Activated naive CD4-positive, alpha-beta T cell treated with anti-CD3 and anti-CD28 coated beads for 36 hours (primary cell): ENCODE data around the gene PROSER3. TPM values are rescaled to one million over a fixed set of nuclear protein-coding genes. Genes with fewer than 3 reads are reported as not detected.

Source experiments
- CTCF ChIA-PET: fragments of 350-600 bp; sonication (Branson Sonifier 250); formaldehyde crosslinking; loops from one replicate; lab custom pipeline; 2021; ENCODE audit warnings: antibody characterized with exemption; lab: Charles Lee
- DNase-seq: peaks from one replicate; pipeline ENCODE4 v3.0.0-alpha.2; 2020
- H3K27ac Mint-ChIP-seq: one replicate; pipeline ENCODE4 v1.8.0; 2021; ENCODE audit warnings: mild to moderate bottlenecking, mixed read lengths
- H3K27me3 Mint-ChIP-seq: one replicate; pipeline ENCODE4 v1.8.0; 2021; ENCODE audit warnings: low read depth, mixed read lengths
- H3K36me3 Mint-ChIP-seq: one replicate; pipeline ENCODE4 v1.8.0; 2021; ENCODE audit warnings: low read depth, mixed read lengths
- H3K4me1 Mint-ChIP-seq: one replicate; pipeline ENCODE4 v1.8.0; 2021; ENCODE audit warnings: low read depth, mixed read lengths
- H3K4me3 Mint-ChIP-seq: one replicate; pipeline ENCODE4 v1.8.0; 2021; ENCODE audit warnings: mild to moderate bottlenecking, moderate library complexity, mixed read lengths
- H3K9me3 Mint-ChIP-seq: one replicate; pipeline ENCODE4 v1.8.0; 2021; ENCODE audit warnings: mixed read lengths
- intact Hi-C: fragments of 100-400 bp; cut with micrococcal nuclease; formaldehyde crosslinking; loops from one replicate; pipeline ENCODE4 v1.15.1; 2023
- total RNA-seq, 2 experiments: library from RNA; stranded (reverse); gene quantifications; one replicate each; pipeline ENCODE4 v1.2.3, GENCODE V29; 2021

Gene PROSER3
- total RNA-seq, 2 experiments from 2014 or later, result 45.3 to 47.4 TPM

- Mint-ChIP-seq H3K4me1 (peaks cover 6% of the 10 kb centered on the region), H3K27ac (no peak overlapping the region), H3K4me3 (no peak overlapping the region), H3K36me3 (no peaks in the 10 kb centered on the region), H3K9me3 (no peaks in the 10 kb centered on the region), H3K27me3 (peaks cover 28% of the 10 kb centered on the region)
- intact Hi-C loops, result no loop called here
- CTCF ChIA-PET, result interaction anchor here (1.0 to 1.6 kb wide), 2 partner anchors 22 to 103 kb away, joined by 3 to 6 read pairs; no protein-coding TSS in a partner anchor
- DNase-seq, result no peak
Observed at GRCh38 chr19:35797663-35798062, 39.7 kb downstream of the PROSER3 start.

GRCh38 chr19:35801828-35802227 lies 43.9 kb downstream of the PROSER3 start:
- H3K9me3 Mint-ChIP-seq, result no peaks in the 10 kb centered on the region
- H3K27me3 Mint-ChIP-seq, result peaks cover 16% of the 10 kb centered on the region
- intact Hi-C loops, result no loop called here
- no peak overlapping the region for H3K27ac Mint-ChIP-seq
- H3K4me3 Mint-ChIP-seq, result no peak overlapping the region
- CTCF ChIA-PET, result interaction anchor here (0.6 kb wide), 1 partner anchor 160 kb away, joined by 3 read pairs; no protein-coding TSS in a partner anchor
- H3K36me3 Mint-ChIP-seq, result no peaks in the 10 kb centered on the region
- H3K4me1 Mint-ChIP-seq, result peaks cover 5% of the 10 kb centered on the region
- no peak for DNase-seq

GRCh38 chr19:35805526-35806102 lies 47.6 kb downstream of the PROSER3 start:
- no peak overlapping the region for H3K4me3 Mint-ChIP-seq
- H3K36me3 Mint-ChIP-seq, result no peaks in the 10 kb centered on the region
- no peaks in the 10 kb centered on the region for H3K9me3 Mint-ChIP-seq
- H3K27ac Mint-ChIP-seq, result no peak overlapping the region
- CTCF ChIA-PET, result no interaction called here
- H3K27me3 Mint-ChIP-seq, result peaks cover 2% of the 10 kb centered on the region
- intact Hi-C loops, result no loop called here
- no peaks in the 10 kb centered on the region for H3K4me1 Mint-ChIP-seq
- DNase-seq, result no peak

- Mint-ChIP-seq H3K36me3 (no peaks in the 10 kb centered on the region), H3K9me3 (no peaks in the 10 kb centered on the region), H3K4me3 (no peak overlapping the region), H3K4me1 (no peaks in the 10 kb centered on the region), H3K27ac (no peak overlapping the region), H3K27me3 (peaks cover 2% of the 10 kb centered on the region)
- CTCF ChIA-PET, result no interaction called here
- no peak for DNase-seq
- intact Hi-C loops, result no loop called here
Observed at GRCh38 chr19:35806597-35806996, 48.6 kb downstream of the PROSER3 start.

GRCh38 chr19:35807633-35808032 lies 49.7 kb downstream of the PROSER3 start:
- peaks cover 2% of the 10 kb centered on the region for H3K27me3 Mint-ChIP-seq
- H3K27ac Mint-ChIP-seq, result no peak overlapping the region
- H3K36me3 Mint-ChIP-seq, result no peaks in the 10 kb centered on the region
- no peaks in the 10 kb centered on the region for H3K4me1 Mint-ChIP-seq
- CTCF ChIA-PET, result no interaction called here
- no peaks in the 10 kb centered on the region for H3K9me3 Mint-ChIP-seq
- no peak for DNase-seq
- no peak overlapping the region for H3K4me3 Mint-ChIP-seq
- intact Hi-C loops, result no loop called here

GRCh38 chr19:35811317-35812219 lies 53.6 kb downstream of the PROSER3 start:
- intact Hi-C loops, result no loop called here
- Mint-ChIP-seq H3K36me3 (no peaks in the 10 kb centered on the region), H3K27ac (no peak overlapping the region), H3K4me3 (no peak overlapping the region), H3K9me3 (no peaks in the 10 kb centered on the region), H3K4me1 (no peaks in the 10 kb centered on the region), H3K27me3 (peaks cover 2% of the 10 kb centered on the region)
- DNase-seq, result no peak
- CTCF ChIA-PET, result interaction anchor here (0.6 kb wide), 1 partner anchor 219 kb away, joined by 3 read pairs; no protein-coding TSS in a partner anchor

GRCh38 chr19:35812220-35813042 lies 54.5 kb downstream of the PROSER3 start, which contains the start of gene PRODH2:
PRODH2 (minus strand) TSS chr19:35812845; CDS start chr19:35812805, 40 bp downstream.
- intact Hi-C loops, result no loop called here
- Mint-ChIP-seq H3K4me3 (no peak within 1 kb of the TSS), H3K27me3 (peaks cover 4% of the 10 kb centered on the region), H3K27ac (no peak within 1 kb of the TSS), H3K36me3 (no peaks in the 10 kb centered on the region), H3K4me1 (no peaks in the 10 kb centered on the region), H3K9me3 (no peaks in the 10 kb centered on the region)
- CTCF ChIA-PET, result interaction anchor here (1.7 kb wide), 1 partner anchor 118 kb away, joined by 4 read pairs; no protein-coding TSS in a partner anchor
- DNase-seq, result no peak

- Mint-ChIP-seq H3K27me3 (peaks cover 5% of the 10 kb centered on the region), H3K27ac (no peak overlapping the region), H3K4me1 (no peaks in the 10 kb centered on the region), H3K36me3 (no peaks in the 10 kb centered on the region), H3K9me3 (no peaks in the 10 kb centered on the region), H3K4me3 (no peak overlapping the region)
- no peak for DNase-seq
- CTCF ChIA-PET, result interaction anchor here (1.7 kb wide), 1 partner anchor 119 kb away, joined by 4 read pairs; no protein-coding TSS in a partner anchor
- intact Hi-C loops, result no loop called here
Observed at GRCh38 chr19:35813043-35813890, 55.3 kb downstream of the PROSER3 start.

GRCh38 chr19:35816262-35816661 lies 58.3 kb downstream of the PROSER3 start:
- Mint-ChIP-seq H3K9me3 (no peaks in the 10 kb centered on the region), H3K4me3 (no peak overlapping the region), H3K27ac (no peak overlapping the region), H3K27me3 (peaks cover 11% of the 10 kb centered on the region), H3K36me3 (no peaks in the 10 kb centered on the region), H3K4me1 (peaks cover 3% of the 10 kb centered on the region)
- CTCF ChIA-PET, result interaction anchor here (0.8 to 1.5 kb wide), 4 partner anchors 14 to 122 kb away, joined by 3 to 5 read pairs (median 4); no protein-coding TSS in a partner anchor
- intact Hi-C loops, result no loop called here
- DNase-seq, result no peak

GRCh38 chr19:35816846-35817245 lies 58.9 kb downstream of the PROSER3 start:
- peaks cover 3% of the 10 kb centered on the region for H3K4me1 Mint-ChIP-seq
- CTCF ChIA-PET, result interaction anchor here (1.5 kb wide), 1 partner anchor 122 kb away, joined by 3 read pairs; no protein-coding TSS in a partner anchor
- no peaks in the 10 kb centered on the region for H3K9me3 Mint-ChIP-seq
- DNase-seq, result no peak
- peaks cover 11% of the 10 kb centered on the region for H3K27me3 Mint-ChIP-seq
- intact Hi-C loops, result no loop called here
- no peaks in the 10 kb centered on the region for H3K36me3 Mint-ChIP-seq
- no peak overlapping the region for H3K4me3 Mint-ChIP-seq
- H3K27ac Mint-ChIP-seq, result no peak overlapping the region

GRCh38 chr19:35818445-35818844 lies 60.5 kb downstream of the PROSER3 start:
- no peak for DNase-seq
- intact Hi-C loops, result no loop called here
- H3K27me3 Mint-ChIP-seq, result peaks cover 17% of the 10 kb centered on the region
- no peaks in the 10 kb centered on the region for H3K9me3 Mint-ChIP-seq
- no peak overlapping the region for H3K4me3 Mint-ChIP-seq
- peaks cover 3% of the 10 kb centered on the region for H3K4me1 Mint-ChIP-seq
- no peaks in the 10 kb centered on the region for H3K36me3 Mint-ChIP-seq
- CTCF ChIA-PET, result interaction anchor here (1.9 to 2.1 kb wide), 2 partner anchors 21 to 125 kb away, joined by 6 to 44 read pairs; no protein-coding TSS in a partner anchor
- H3K27ac Mint-ChIP-seq, result no peak overlapping the region
